ENCODE data around the gene FOXA1. TPM values are rescaled to one million over a fixed set of nuclear protein-coding genes. Genes with fewer than 3 reads are reported as not detected.

FOXA1 gene
- total and polyA plus RNA-seq, 2 donors (not counting 1 experiment from before 2014, with no cell fraction given): not detected

GRCh38 chr14:37587131-37587803 lies 7.8 kb downstream of the FOXA1 start:
- H3K4me1 ChIP-seq (ENCODE audit: control insufficient read depth in 2 of 2, insufficient read depth in 2 of 2, low read length in 2 of 2): no peaks in the 10 kb centered on the region
- H3K27ac ChIP-seq (ENCODE audit: low read length in 2 of 2): no peak overlapping the region
- ChIA-PET CTCF (no interaction called here), POLR2A (no interaction called here)
- H3K9ac ChIP-seq (ENCODE audit: low read length): no peak overlapping the region
- no peaks in the 10 kb centered on the region for H3K9me3 Mint-ChIP-seq (ENCODE audit: insufficient read depth)
- no peak overlapping the region for H3K4me3 ChIP-seq (ENCODE audit: control extremely low read depth in 1 of 5, extremely low read depth in 1 of 5, insufficient read depth in 1 of 5, low read depth in 2 of 5, low read length in 4 of 5)
- no peaks in the 10 kb centered on the region for H3K79me2 ChIP-seq (ENCODE audit: control insufficient read depth, insufficient read depth, low read length)
- TF ChIP-seq CTCF (IDR thresholded peaks at IDR 0.05) (no peak), EZH2 (IDR thresholded peaks at IDR 0.05; ENCODE audit: borderline replicate concordance, insufficient read depth, low read depth, low read length, poor library complexity, severe bottlenecking) (no peak)
- no CpG with 5 or more reads among the region's 4 CpGs for WGBS (ENCODE audit: insufficient coverage)
- H3K4me2 ChIP-seq (replicated peaks; ENCODE audit: low read depth, low read length, poor library complexity, severe bottlenecking): no peak overlapping the region
- ATAC-seq (ENCODE audit: low read depth) (no peak), DNase-seq (no peak)
- no peaks in the 10 kb centered on the region for H3K4me1 Mint-ChIP-seq
- H3K4me3 Mint-ChIP-seq: no peak overlapping the region
- H3K27me3 Mint-ChIP-seq: peaks cover 46% of the 10 kb centered on the region
- intact Hi-C loops (cut with micrococcal nuclease): no loop called here
- peaks cover 0 to 40% (median 1%) of the 10 kb centered on the region in 3 donors for H3K9me3 ChIP-seq (ENCODE audit: control extremely low read depth in 1 of 3, control insufficient read depth in 2 of 3, insufficient read depth in 1 of 3, low read length in 2 of 3)
- no peaks in the 10 kb centered on the region for H4K20me1 ChIP-seq (ENCODE audit: control insufficient read depth, insufficient read depth, low read length, poor library complexity, severe bottlenecking)
- H3K36me3 ChIP-seq (replicated peaks in 1 of 2; ENCODE audit: control extremely low read depth in 1 of 2, control insufficient read depth in 1 of 2, extremely low read depth in 1 of 2, insufficient read depth in 2 of 2, low read length in 1 of 2): no peaks in the 10 kb centered on the region
- H3K27me3 ChIP-seq (replicated peaks in 1 of 4; ENCODE audit: control extremely low read depth in 1 of 4, control insufficient read depth in 3 of 4, insufficient read depth in 4 of 4, low read length in 3 of 4): peaks cover 0 to 55% (median 35%) of the 10 kb centered on the region in 4 experiments
- no peak overlapping the region for H2AFZ ChIP-seq (ENCODE audit: insufficient read depth, low read depth, low read length, poor library complexity, severe bottlenecking)
- H3K27ac Mint-ChIP-seq: no peak overlapping the region

GRCh38 chr14:37586797-37587130 lies 8.3 kb downstream of the FOXA1 start:
- no CpG with 5 or more reads among the region's 1 CpG for WGBS (ENCODE audit: insufficient coverage)
- H3K4me1 Mint-ChIP-seq: no peaks in the 10 kb centered on the region
- H3K27ac ChIP-seq (ENCODE audit: low read length in 2 of 2): no peak overlapping the region
- H3K4me1 ChIP-seq (ENCODE audit: control insufficient read depth in 2 of 2, insufficient read depth in 2 of 2, low read length in 2 of 2): no peaks in the 10 kb centered on the region
- no peaks in the 10 kb centered on the region for H3K9me3 Mint-ChIP-seq (ENCODE audit: insufficient read depth)
- no peaks in the 10 kb centered on the region for H3K36me3 ChIP-seq (replicated peaks in 1 of 2; ENCODE audit: control extremely low read depth in 1 of 2, control insufficient read depth in 1 of 2, extremely low read depth in 1 of 2, insufficient read depth in 2 of 2, low read length in 1 of 2)
- DNase-seq: no peak
- peaks cover 49% of the 10 kb centered on the region for H3K27me3 Mint-ChIP-seq
- H3K27ac Mint-ChIP-seq: no peak overlapping the region
- no peak for TF ChIP-seq CTCF (IDR thresholded peaks at IDR 0.05)
- TF ChIP-seq EZH2 (IDR thresholded peaks at IDR 0.05; ENCODE audit: borderline replicate concordance, insufficient read depth, low read depth, low read length, poor library complexity, severe bottlenecking): no peak
- no peaks in the 10 kb centered on the region for H4K20me1 ChIP-seq (ENCODE audit: control insufficient read depth, insufficient read depth, low read length, poor library complexity, severe bottlenecking)
- H3K4me3 ChIP-seq (ENCODE audit: control extremely low read depth in 1 of 5, extremely low read depth in 1 of 5, insufficient read depth in 1 of 5, low read depth in 2 of 5, low read length in 4 of 5): no peak overlapping the region
- no peaks in the 10 kb centered on the region for H3K79me2 ChIP-seq (ENCODE audit: control insufficient read depth, insufficient read depth, low read length)
- no peak overlapping the region for H3K4me2 ChIP-seq (replicated peaks; ENCODE audit: low read depth, low read length, poor library complexity, severe bottlenecking)
- H3K9me3 ChIP-seq (ENCODE audit: control extremely low read depth in 1 of 3, control insufficient read depth in 2 of 3, insufficient read depth in 1 of 3, low read length in 2 of 3): peaks cover 0 to 35% (median 1%) of the 10 kb centered on the region in 3 donors
- intact Hi-C loops (cut with micrococcal nuclease): no loop called here
- ATAC-seq (ENCODE audit: low read depth): no peak
- no peak overlapping the region for H2AFZ ChIP-seq (ENCODE audit: insufficient read depth, low read depth, low read length, poor library complexity, severe bottlenecking)
- CTCF ChIA-PET: no interaction called here
- no peak overlapping the region for H3K4me3 Mint-ChIP-seq
- H3K9ac ChIP-seq (ENCODE audit: low read length): no peak overlapping the region
- POLR2A ChIA-PET: no interaction called here
- H3K27me3 ChIP-seq (replicated peaks in 1 of 4; ENCODE audit: control extremely low read depth in 1 of 4, control insufficient read depth in 3 of 4, insufficient read depth in 4 of 4, low read length in 3 of 4): peaks cover 0 to 51% (median 35%) of the 10 kb centered on the region in 4 experiments
